Neuron (in vitro differentiated cells): ENCODE results near the gene ITPR1.

Source experiments
- H2AFZ ChIP-seq: one replicate; pipeline ENCODE4 v1.6.1; 2013; ENCODE audit warnings: low read depth, mild to moderate bottlenecking, inconsistent platforms, low read length, moderate library complexity
- H3K27me3 ChIP-seq: one replicate; pipeline ENCODE4 v1.6.1; 2013; ENCODE audit warnings: low read length; ENCODE audit not compliant: insufficient read depth
- H3K36me3 ChIP-seq: one replicate; pipeline ENCODE4 v1.6.1; 2013; ENCODE audit warnings: low read length; ENCODE audit not compliant: insufficient read depth
- H3K4me1 ChIP-seq: one replicate; pipeline ENCODE4 v1.6.1; 2013; ENCODE audit warnings: low read length; ENCODE audit not compliant: insufficient read depth
- H3K4me3 ChIP-seq: 2 replicates; pipeline ENCODE4 v1.5.1; 2013; ENCODE audit warnings: mild to moderate bottlenecking, low read length, moderate library complexity
- H3K9me3 ChIP-seq: one replicate; pipeline ENCODE4 v1.6.1; 2013; ENCODE audit warnings: low read length

The ITPR1 gene

GRCh38 chr3:4816718-4817117, 323.6 kb downstream of the ITPR1 start:
- Histone ChIP-seq H3K9me3 (no peaks in the 10 kb centered on the region), H3K4me1 (no peaks in the 10 kb centered on the region), H3K4me3 (no peak overlapping the region), H3K36me3 (no peaks in the 10 kb centered on the region), H2AFZ (no peak overlapping the region), H3K27me3 (no peaks in the 10 kb centered on the region)

- H3K36me3 ChIP-seq = no peaks in the 10 kb centered on the region
- H3K4me3 ChIP-seq = no peak overlapping the region
- no peak overlapping the region for H2AFZ ChIP-seq
- no peaks in the 10 kb centered on the region for H3K27me3 ChIP-seq
- H3K9me3 ChIP-seq = no peaks in the 10 kb centered on the region
- H3K4me1 ChIP-seq = no peaks in the 10 kb centered on the region
Measured at GRCh38 chr3:4817128-4817527, 324.0 kb downstream of the ITPR1 start.

- Histone ChIP-seq H3K9me3 (no peaks in the 10 kb centered on the region), H2AFZ (no peak overlapping the region), H3K4me1 (no peaks in the 10 kb centered on the region), H3K4me3 (no peak overlapping the region), H3K27me3 (no peaks in the 10 kb centered on the region), H3K36me3 (no peaks in the 10 kb centered on the region)
Measured at GRCh38 chr3:4818164-4818563, 325.0 kb downstream of the ITPR1 start.

GRCh38 chr3:4818986-4819693, 326.0 kb downstream of the ITPR1 start:
- Histone ChIP-seq H2AFZ (no peak overlapping the region), H3K9me3 (no peaks in the 10 kb centered on the region), H3K4me3 (no peak overlapping the region), H3K36me3 (no peaks in the 10 kb centered on the region), H3K4me1 (no peaks in the 10 kb centered on the region), H3K27me3 (no peaks in the 10 kb centered on the region)

GRCh38 chr3:4819746-4820145, 326.6 kb downstream of the ITPR1 start:
- Histone ChIP-seq H3K9me3 (no peaks in the 10 kb centered on the region), H3K27me3 (no peaks in the 10 kb centered on the region), H3K4me1 (no peaks in the 10 kb centered on the region), H2AFZ (no peak overlapping the region), H3K36me3 (no peaks in the 10 kb centered on the region), H3K4me3 (no peak overlapping the region)

- H3K36me3 ChIP-seq = no peaks in the 10 kb centered on the region
- no peaks in the 10 kb centered on the region for H3K9me3 ChIP-seq
- H3K27me3 ChIP-seq = no peaks in the 10 kb centered on the region
- H3K4me1 ChIP-seq = no peaks in the 10 kb centered on the region
- H3K4me3 ChIP-seq = no peak overlapping the region
- no peak overlapping the region for H2AFZ ChIP-seq
Measured at GRCh38 chr3:4820296-4821121, 327.4 kb downstream of the ITPR1 start.

GRCh38 chr3:4821338-4821737, 328.2 kb downstream of the ITPR1 start:
- Histone ChIP-seq H3K36me3 (no peaks in the 10 kb centered on the region), H3K4me3 (no peak overlapping the region), H2AFZ (no peak overlapping the region), H3K9me3 (no peaks in the 10 kb centered on the region), H3K4me1 (no peaks in the 10 kb centered on the region), H3K27me3 (no peaks in the 10 kb centered on the region)

- H3K36me3 ChIP-seq = no peaks in the 10 kb centered on the region
- no peak overlapping the region for H2AFZ ChIP-seq
Measured at GRCh38 chr3:4821975-4822374, 328.8 kb downstream of the ITPR1 start.

GRCh38 chr3:4822568-4822967, 329.4 kb downstream of the ITPR1 start:
- Histone ChIP-seq H3K27me3 (no peaks in the 10 kb centered on the region), H3K36me3 (no peaks in the 10 kb centered on the region)

More at GRCh38 chr3:4821975-4822374, 328.8 kb downstream of the ITPR1 start:
- Histone ChIP-seq H3K27me3 (no peaks in the 10 kb centered on the region), H3K4me3 (no peak overlapping the region), H3K9me3 (no peaks in the 10 kb centered on the region), H3K4me1 (no peaks in the 10 kb centered on the region)

GRCh38 chr3:4823385-4823784, 330.2 kb downstream of the ITPR1 start:
- no peaks in the 10 kb centered on the region for H3K27me3 ChIP-seq
- no peak overlapping the region for H3K4me3 ChIP-seq
- no peaks in the 10 kb centered on the region for H3K9me3 ChIP-seq
- H3K36me3 ChIP-seq = no peaks in the 10 kb centered on the region
- no peaks in the 10 kb centered on the region for H3K4me1 ChIP-seq
- no peak overlapping the region for H2AFZ ChIP-seq

More at GRCh38 chr3:4822568-4822967, 329.4 kb downstream of the ITPR1 start:
- no peak overlapping the region for H3K4me3 ChIP-seq
- no peaks in the 10 kb centered on the region for H3K4me1 ChIP-seq
- no peak overlapping the region for H2AFZ ChIP-seq
- no peaks in the 10 kb centered on the region for H3K9me3 ChIP-seq

GRCh38 chr3:4823986-4824925, 331.1 kb downstream of the ITPR1 start:
- Histone ChIP-seq H3K9me3 (no peaks in the 10 kb centered on the region), H3K4me1 (no peaks in the 10 kb centered on the region), H3K27me3 (no peaks in the 10 kb centered on the region), H3K4me3 (no peak overlapping the region), H3K36me3 (no peaks in the 10 kb centered on the region), H2AFZ (no peak overlapping the region)

GRCh38 chr3:4824926-4825325, 331.8 kb downstream of the ITPR1 start:
- Histone ChIP-seq H3K27me3 (no peaks in the 10 kb centered on the region), H3K9me3 (no peaks in the 10 kb centered on the region), H3K4me3 (no peak overlapping the region), H3K36me3 (no peaks in the 10 kb centered on the region), H2AFZ (no peak overlapping the region), H3K4me1 (no peaks in the 10 kb centered on the region)
